MCF 10A (cell line): ENCODE data around the gene SLC26A11. TPM values are rescaled to one million over a fixed set of nuclear protein-coding genes. Genes with fewer than 3 reads are reported as not detected.

Experiments
- BruUV-seq: library from RNA; stranded (reverse); fragments of 400-500 nt; replicated peaks from 2 replicates; lab custom pipeline; 2021; lab: Mats Ljungman, UMichigan
- CTCF ChIA-PET: fragments of 300-600 bp; sonication (Branson Sonifier 250); formaldehyde crosslinking; extraction: SDS; loops from one replicate; lab custom pipeline; 2021; ENCODE audit warnings: antibody characterized with exemption, inconsistent platforms; lab: Yijun Ruan, JAX
- POLR2A ChIA-PET: fragments of 300-600, 350-650 bp; sonication (Branson Sonifier 250); formaldehyde crosslinking; extraction: SDS; loops from one replicate; lab custom pipeline; 2020; ENCODE audit warnings: antibody characterized with exemption, inconsistent platforms; lab: Yijun Ruan, JAX
- DNase-seq: peaks from one replicate; pipeline ENCODE4 v3.0.0-alpha.2; 2018; ENCODE audit not compliant: unreplicated experiment
- H3K27ac Mint-ChIP-seq: one replicate; pipeline ENCODE4 v1.8.0; 2022; ENCODE audit warnings: mild to moderate bottlenecking, low read depth, mixed read lengths; ENCODE audit not compliant: unreplicated experiment
- H3K27me3 Mint-ChIP-seq: one replicate; pipeline ENCODE4 v1.8.0; 2022; ENCODE audit warnings: mixed read lengths; ENCODE audit not compliant: insufficient read depth, unreplicated experiment
- H3K36me3 Mint-ChIP-seq: one replicate; pipeline ENCODE4 v1.8.0; 2022; ENCODE audit warnings: mild to moderate bottlenecking, moderate library complexity, mixed read lengths; ENCODE audit not compliant: insufficient read depth, unreplicated experiment
- H3K4me1 Mint-ChIP-seq: one replicate; pipeline ENCODE4 v1.8.0; 2022; ENCODE audit warnings: mixed read lengths; ENCODE audit not compliant: insufficient read depth, unreplicated experiment
- H3K4me3 Mint-ChIP-seq: one replicate; pipeline ENCODE4 v1.8.0; 2022; ENCODE audit warnings: mild to moderate bottlenecking, moderate library complexity, mixed read lengths; ENCODE audit not compliant: unreplicated experiment
- H3K9me3 Mint-ChIP-seq: one replicate; pipeline ENCODE4 v1.8.0; 2022; ENCODE audit warnings: mixed read lengths; ENCODE audit not compliant: unreplicated experiment
- CTCF ChIP-seq: fragments of 200-600 bp; IDR thresholded peaks from one replicate; pipeline ENCODE4 v1.8.0; 2022; ENCODE audit warnings: antibody characterized with exemption, mild to moderate bottlenecking; ENCODE audit not compliant: unreplicated experiment
- intact Hi-C: fragments of 100-400 bp; cut with micrococcal nuclease; formaldehyde crosslinking; loops from 2 replicates; pipeline ENCODE4 v1.14.1; 2022
- total RNA-seq: library from RNA; stranded (reverse); gene quantifications from 2 replicates; pipeline ENCODE4 v1.2.3, GENCODE V29; 2022

SLC26A11 gene
- total RNA-seq, 1 experiment from 2014 or later: 11.7 TPM

GRCh38 chr17:80268427-80268826 is 48.2 kb downstream of the SLC26A11 start:
- Mint-ChIP-seq H3K4me3 (no peak overlapping the region), H3K4me1 (no peaks in the 10 kb centered on the region), H3K36me3 (peaks cover 25% of the 10 kb centered on the region), H3K9me3 (no peaks in the 10 kb centered on the region), H3K27ac (no peak overlapping the region), H3K27me3 (no peaks in the 10 kb centered on the region)
- BruUV-seq: no TSS peak
- CTCF ChIA-PET: no interaction called here
- DNase-seq: no peak
- intact Hi-C loops: no loop called here
- no peak for TF ChIP-seq CTCF
- POLR2A ChIA-PET: interaction anchor here (1.3 to 1.5 kb wide), 2 partner anchors 10 kb away, joined by 4 to 5 read pairs; no protein-coding TSS in a partner anchor

GRCh38 chr17:80269405-80269807 is 49.2 kb downstream of the SLC26A11 start:
- no peak for DNase-seq
- H3K9me3 Mint-ChIP-seq: no peaks in the 10 kb centered on the region
- CTCF ChIA-PET: interaction anchor here (1.0 kb wide), 1 partner anchor 17 kb away, joined by 3 read pairs; no protein-coding TSS in a partner anchor
- POLR2A ChIA-PET: interaction anchor here (1.3 kb wide), 1 partner anchor 9 kb away, joined by 4 read pairs; no protein-coding TSS in a partner anchor
- intact Hi-C loops: no loop called here
- H3K27ac Mint-ChIP-seq: no peak overlapping the region
- no peak for TF ChIP-seq CTCF
- no peak overlapping the region for H3K4me3 Mint-ChIP-seq
- no peaks in the 10 kb centered on the region for H3K4me1 Mint-ChIP-seq
- H3K27me3 Mint-ChIP-seq: no peaks in the 10 kb centered on the region
- no TSS peak for BruUV-seq
- peaks cover 25% of the 10 kb centered on the region for H3K36me3 Mint-ChIP-seq

GRCh38 chr17:80270104-80270503 is 49.9 kb downstream of the SLC26A11 start:
- no TSS peak for BruUV-seq
- Mint-ChIP-seq H3K9me3 (no peaks in the 10 kb centered on the region), H3K4me3 (no peak overlapping the region), H3K36me3 (peaks cover 22% of the 10 kb centered on the region), H3K27me3 (no peaks in the 10 kb centered on the region), H3K27ac (no peak overlapping the region), H3K4me1 (no peaks in the 10 kb centered on the region)
- POLR2A ChIA-PET: interaction anchor here (1.1 kb wide), 1 partner anchor 26 kb away, joined by 3 read pairs; no protein-coding TSS in a partner anchor
- DNase-seq: no peak
- TF ChIP-seq CTCF: no peak
- intact Hi-C loops: no loop called here
- CTCF ChIA-PET: interaction anchor here (1.0 kb wide), 1 partner anchor 18 kb away, joined by 3 read pairs; no protein-coding TSS in a partner anchor

- ChIA-PET CTCF (interaction anchor here (0.6 kb wide), 1 partner anchor 169 kb away, joined by 3 read pairs; the partner anchor contains the start of gene GAA), POLR2A (interaction anchor here (1.1 kb wide), 1 partner anchor 26 kb away, joined by 3 read pairs; no protein-coding TSS in a partner anchor)
- Mint-ChIP-seq H3K4me3 (no peak overlapping the region), H3K4me1 (no peaks in the 10 kb centered on the region), H3K36me3 (peaks cover 19% of the 10 kb centered on the region), H3K9me3 (no peaks in the 10 kb centered on the region), H3K27me3 (no peaks in the 10 kb centered on the region), H3K27ac (no peak overlapping the region)
- DNase-seq: peak; percentile 58
- no peak for TF ChIP-seq CTCF
- intact Hi-C loops: no loop called here
- BruUV-seq: no TSS peak
These were observed 50.6 kb downstream of the SLC26A11 start for GRCh38 chr17:80270836-80271235.
